GM23248 (cell line): ENCODE results near the gene CYB5D1. TPM values are rescaled to one million over a fixed set of nuclear protein-coding genes. Genes with fewer than 3 reads are reported as not detected.

Source experiments
- DNase-seq: peaks from one replicate; pipeline ENCODE4 v3.0.0-alpha.2; 2015
- H2AFZ ChIP-seq: fragments of 200-600 bp; sonication (generic); 2 replicates; pipeline ENCODE4 v1.6.1; 2016; ENCODE audit warnings: antibody characterized with exemption
- H3F3A ChIP-seq: fragments of 200-600 bp; sonication (generic); 2 replicates; pipeline ENCODE4 v1.6.1; 2016; ENCODE audit warnings: mild to moderate bottlenecking, antibody characterized with exemption, mixed run types; ENCODE audit not compliant: insufficient read depth
- H3K27ac ChIP-seq: fragments of 200-600 bp; sonication (generic); 2 replicates; pipeline ENCODE4 v1.5.1; 2016; ENCODE audit warnings: mild to moderate bottlenecking
- H3K27me3 ChIP-seq: fragments of 200-600 bp; sonication (generic); replicated peaks from 2 replicates; pipeline ENCODE4 v1.6.1; 2016; ENCODE audit warnings: mild to moderate bottlenecking; ENCODE audit not compliant: insufficient read depth
- H3K36me3 ChIP-seq: fragments of 200-600 bp; sonication (generic); 2 replicates; pipeline ENCODE4 v1.6.1; 2016; ENCODE audit warnings: low read depth, mild to moderate bottlenecking
- H3K4me1 ChIP-seq: fragments of 200-600 bp; sonication (generic); 2 replicates; pipeline ENCODE4 v1.6.1; 2016; ENCODE audit warnings: mild to moderate bottlenecking; ENCODE audit not compliant: insufficient read depth
- H3K4me2 ChIP-seq: fragments of 200-600 bp; sonication (generic); one replicate; pipeline ENCODE4 v1.6.1; 2016; ENCODE audit warnings: mild to moderate bottlenecking; ENCODE audit not compliant: unreplicated experiment
- H3K4me3 ChIP-seq: fragments of 200-600 bp; sonication (generic); 2 replicates; pipeline ENCODE4 v1.5.1; 2016; ENCODE audit warnings: mild to moderate bottlenecking
- H3K79me2 ChIP-seq: fragments of 200-600 bp; sonication (generic); 2 replicates; pipeline ENCODE4 v1.6.1; 2016; ENCODE audit warnings: mild to moderate bottlenecking; ENCODE audit not compliant: insufficient read depth
- H3K9ac ChIP-seq: fragments of 200-600 bp; sonication (generic); 2 replicates; pipeline ENCODE4 v1.6.1; 2016; ENCODE audit warnings: mild to moderate bottlenecking
- H3K9me2 ChIP-seq: fragments of 200-600 bp; sonication (generic); 2 replicates; pipeline ENCODE4 v1.6.1; 2016; ENCODE audit warnings: mixed run types, mild to moderate bottlenecking, moderate library complexity; ENCODE audit not compliant: insufficient read depth
- H3K9me3 ChIP-seq: fragments of 200-600 bp; sonication (generic); one replicate; pipeline ENCODE4 v1.6.1; 2017; ENCODE audit warnings: low read depth
- H4K20me1 ChIP-seq: fragments of 200-600 bp; sonication (generic); 2 replicates; pipeline ENCODE4 v1.6.0; 2016; ENCODE audit not compliant: insufficient read depth
- EZH2 ChIP-seq: fragments of 200-600 bp; sonication (generic); IDR thresholded peaks from 2 replicates; pipeline ENCODE4 v1.6.1; 2018; ENCODE audit warnings: antibody characterized with exemption, mild to moderate bottlenecking; ENCODE audit not compliant: insufficient read depth, poor library complexity, severe bottlenecking
- EZH2phosphoT487 ChIP-seq: fragments of 200-600 bp; sonication (generic); IDR thresholded peaks from 2 replicates; pipeline ENCODE4 v1.6.1; 2018; ENCODE audit warnings: antibody characterized with exemption, moderate library complexity, mild to moderate bottlenecking, low read depth; ENCODE audit not compliant: insufficient read depth
- WGBS, 2 experiments: methylation state at CpG; one replicate each; pipeline ENCODE4 v1.1.6; 2015 to 2017; ENCODE audit warnings: low lambda C conversion rate in 2 of 2, low coverage in 1 of 2; ENCODE audit errors: missing lambda C conversion rate in 2 of 2; 5-methylcytosine and 5-hydroxymethylcytosine counted together
- in situ Hi-C: fragments of 300-500 bp; cut with MboI; formaldehyde crosslinking; loops from 2 replicates; pipeline ENCODE4 v1.15.0; 2020
- polyA plus RNA-seq: library from polyadenylated mRNA; unstranded; fragments of >200 nt; fragmentation: Nextera tagmentation; extraction: Ambion mirVana; gene quantifications from 2 replicates; pipeline ENCODE4 v1.2.1, GENCODE V29; 2016
- total RNA-seq: library from RNA; depleted of rRNA; stranded (reverse); fragments of >200 nt; shearing (Covaris generic); gene quantifications from 2 replicates; pipeline ENCODE4 v1.2.3, GENCODE V29; 2014

CYB5D1 gene
- total and polyA plus RNA-seq, 2 experiments from 2014 or later, result 9.9 to 11.0 TPM

GRCh38 chr17:7840441-7840840 lies 17.4 kb upstream of the CYB5D1 start:
- DNase-seq, result no peak
- WGBS, 2 experiments, result 37 to 55% methylated on average over 1 of the region's 1 CpG
- no peak overlapping the region for H3K4me2 ChIP-seq
- no peak for TF ChIP-seq EZH2phosphoT487
- in situ Hi-C loops, result no loop called here
- H3K79me2 ChIP-seq, result peaks cover 40% of the 10 kb centered on the region
- H3K36me3 ChIP-seq, result no peaks in the 10 kb centered on the region
- H2AFZ ChIP-seq, result no peak overlapping the region
- H3K27ac ChIP-seq, result peak overlapping the region; percentile 99
- no peaks in the 10 kb centered on the region for H3K9me3 ChIP-seq
- peaks cover 28% of the 10 kb centered on the region for H3F3A ChIP-seq
- H3K9ac ChIP-seq, result peak overlapping the region; percentile 97; the same call in 1 of the 2 replicates
- H3K4me1 ChIP-seq, result peaks cover 20% of the 10 kb centered on the region
- H3K27me3 ChIP-seq, result no peaks in the 10 kb centered on the region
- no peaks in the 10 kb centered on the region for H4K20me1 ChIP-seq
- no peaks in the 10 kb centered on the region for H3K9me2 ChIP-seq
- H3K4me3 ChIP-seq, result no peak overlapping the region

GRCh38 chr17:7840875-7841274 lies 16.9 kb upstream of the CYB5D1 start:
- WGBS, 2 experiments, result 83 to 91% methylated on average over 1 of the region's 1 CpG
- H3F3A ChIP-seq, result peaks cover 28% of the 10 kb centered on the region
- peaks cover 20% of the 10 kb centered on the region for H3K4me1 ChIP-seq
- peak overlapping the region; percentile 79 for H3K4me3 ChIP-seq
- H3K79me2 ChIP-seq, result peaks cover 44% of the 10 kb centered on the region
- no peaks in the 10 kb centered on the region for H3K27me3 ChIP-seq
- H3K9me3 ChIP-seq, result no peaks in the 10 kb centered on the region
- TF ChIP-seq EZH2 (no peak), EZH2phosphoT487 (no peak)
- no peak for DNase-seq
- peak overlapping the region; percentile 99 for H3K27ac ChIP-seq
- no peaks in the 10 kb centered on the region for H3K9me2 ChIP-seq
- in situ Hi-C loops, result no loop called here
- peak overlapping the region; percentile 79 for H3K4me2 ChIP-seq
- H3K9ac ChIP-seq, result peak overlapping the region; percentile 97
- no peaks in the 10 kb centered on the region for H4K20me1 ChIP-seq
- no peaks in the 10 kb centered on the region for H3K36me3 ChIP-seq
- H2AFZ ChIP-seq, result no peak overlapping the region

- Histone ChIP-seq H3K36me3 (no peaks in the 10 kb centered on the region), H3K9me3 (no peaks in the 10 kb centered on the region), H2AFZ (peak overlapping the region; percentile 71), H3K9ac (peak overlapping the region; percentile 97), H3K27ac (peak overlapping the region; percentile 99), H3K4me1 (peaks cover 20% of the 10 kb centered on the region), H3K9me2 (no peaks in the 10 kb centered on the region), H3K79me2 (peaks cover 47% of the 10 kb centered on the region), H3K27me3 (no peaks in the 10 kb centered on the region), H4K20me1 (no peaks in the 10 kb centered on the region), H3F3A (peaks cover 28% of the 10 kb centered on the region), H3K4me3 (peak overlapping the region; percentile 79), H3K4me2 (peak overlapping the region; percentile 100)
- peak; percentile 97 for DNase-seq
- no peak for TF ChIP-seq EZH2phosphoT487
- no peak for TF ChIP-seq EZH2
- WGBS, 2 experiments, result 1 to 4% methylated on average over 13 to 21 of the region's 34 CpGs
- in situ Hi-C loops, result no loop called here
Observed at GRCh38 chr17:7841396-7841914, 16.3 kb upstream of the CYB5D1 start.

GRCh38 chr17:7841915-7842379 lies 15.9 kb upstream of the CYB5D1 start:
- DNase-seq, result peak; percentile 92
- H4K20me1 ChIP-seq, result no peaks in the 10 kb centered on the region
- in situ Hi-C loops, result no loop called here
- no peaks in the 10 kb centered on the region for H3K27me3 ChIP-seq
- H3F3A ChIP-seq, result peaks cover 27% of the 10 kb centered on the region
- WGBS, 2 experiments, result 0 to 1% methylated on average over 32 of the region's 46 CpGs
- peak overlapping the region; percentile 71 for H2AFZ ChIP-seq
- H3K4me2 ChIP-seq, result peak overlapping the region; percentile 100
- no peaks in the 10 kb centered on the region for H3K36me3 ChIP-seq
- peak overlapping the region; percentile 99 for H3K27ac ChIP-seq
- peak overlapping the region; percentile 97 for H3K9ac ChIP-seq
- peaks cover 19% of the 10 kb centered on the region for H3K4me1 ChIP-seq
- no peaks in the 10 kb centered on the region for H3K9me3 ChIP-seq
- no peaks in the 10 kb centered on the region for H3K9me2 ChIP-seq
- peaks cover 47% of the 10 kb centered on the region for H3K79me2 ChIP-seq
- TF ChIP-seq EZH2 (no peak), EZH2phosphoT487 (no peak)
- peak overlapping the region; percentile 79 for H3K4me3 ChIP-seq
